Activated T-helper 1 cell treated with anti-CD3 and anti-CD28 coated beads, Interleukin-2, amount 50 U/mL, for 16 hours (primary cell): ENCODE results near the gene ACTL6B.

ENCODE experiments used
- DNase-seq, 2 donors: peaks; one replicate each; pipeline ENCODE4 v3.0.0-alpha.2; 2020; ENCODE audit warnings: low read depth in 1 of 2, low spot score in 1 of 2

ACTL6B gene

DNA sequence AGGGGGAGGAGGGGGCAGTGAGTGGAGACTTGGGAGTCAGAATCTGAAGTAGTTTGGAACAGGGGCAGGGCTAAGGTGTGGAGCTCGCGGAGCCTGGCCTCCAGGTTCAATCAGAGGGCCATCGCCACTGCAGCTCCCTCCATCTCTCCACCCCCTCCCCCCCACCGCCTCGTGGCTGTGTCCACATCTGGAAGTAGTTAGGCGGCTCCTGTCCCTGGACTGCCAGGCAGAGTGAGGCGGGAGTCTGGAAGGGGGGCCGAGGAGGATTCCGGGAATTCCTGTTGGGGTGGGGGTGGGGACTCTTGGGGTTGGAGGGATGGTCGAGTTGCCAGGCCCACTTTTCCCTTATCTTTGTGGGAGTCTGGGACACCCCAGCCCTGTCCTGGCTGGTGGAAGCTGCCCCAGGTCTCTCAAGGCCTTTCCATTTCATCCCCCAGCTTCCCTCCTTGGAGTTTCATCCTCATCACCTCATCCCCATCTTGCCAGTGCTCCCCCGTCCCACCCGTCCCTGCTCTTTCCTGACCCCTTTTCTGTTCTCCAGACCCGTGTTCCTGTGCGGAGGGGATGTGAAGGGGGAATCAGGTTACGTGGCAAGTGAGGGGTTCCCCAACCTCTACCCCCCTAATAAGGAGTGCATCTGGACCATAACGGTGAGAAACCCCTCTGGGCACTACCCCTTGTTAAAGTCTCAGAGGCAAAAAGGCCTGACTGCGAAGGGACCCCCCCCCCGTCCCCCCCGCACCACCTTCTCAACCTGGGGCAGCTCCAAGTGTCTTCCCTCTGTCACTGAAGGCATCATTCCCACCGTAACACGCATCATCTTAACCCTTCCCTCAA lies 53.1 kb downstream of the ACTL6B start:
- DNase-seq, result no peak

DNA sequence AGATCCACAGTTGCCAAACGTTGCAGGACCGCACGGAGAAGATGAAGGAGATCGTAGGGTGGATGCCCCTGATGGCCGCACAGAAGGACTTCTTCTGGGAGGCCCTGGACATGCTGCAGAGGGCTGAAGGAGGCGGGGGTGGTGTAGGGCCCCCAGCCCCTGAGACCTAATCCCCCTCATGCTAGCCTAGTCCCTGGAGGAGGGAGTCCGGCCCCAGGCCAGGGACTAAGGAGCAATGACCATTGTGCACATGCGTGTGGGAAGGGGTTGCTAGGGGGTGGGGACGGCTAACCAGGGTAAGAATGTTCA lies 55.6 kb downstream of the ACTL6B start:
- DNase-seq, result no peak

DNA sequence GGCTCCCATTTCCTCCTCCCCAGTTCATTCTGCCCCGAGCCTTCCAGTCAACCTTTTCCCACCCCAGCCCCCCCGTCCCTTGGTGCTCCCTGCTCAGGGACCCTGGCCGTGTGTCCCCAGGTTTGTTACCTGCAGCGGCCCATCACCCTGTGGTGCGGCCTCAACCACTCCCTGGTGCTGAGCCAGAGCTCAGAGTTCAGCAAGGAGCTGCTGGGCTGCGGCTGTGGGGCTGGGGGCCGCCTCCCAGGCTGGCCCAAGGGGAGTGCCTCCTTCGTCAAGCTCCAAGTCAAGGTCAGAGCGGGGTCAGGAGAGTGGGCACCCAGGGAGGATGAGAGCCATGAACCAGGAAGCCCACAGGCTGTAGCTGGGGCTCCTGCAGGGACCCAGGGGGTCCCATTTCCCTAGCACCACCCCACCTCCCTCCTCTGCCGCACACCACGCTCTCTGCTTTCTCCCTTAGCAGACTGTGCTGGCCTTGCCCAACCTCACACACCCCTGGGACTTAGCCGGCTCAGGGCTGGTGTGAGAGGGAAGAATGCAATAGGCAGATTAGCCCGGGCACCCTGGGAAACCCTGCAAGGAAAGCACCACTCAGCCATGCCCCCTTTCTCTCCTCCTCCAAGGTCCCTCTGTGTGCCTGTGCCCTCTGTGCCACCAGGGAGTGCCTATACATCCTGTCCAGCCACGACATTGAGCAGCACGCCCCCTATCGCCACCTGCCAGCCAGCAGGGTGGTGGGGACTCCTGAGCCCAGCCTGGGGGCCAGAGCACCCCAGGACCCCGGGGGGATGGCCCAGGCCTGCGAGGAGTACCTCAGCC lies 56.1 kb downstream of the ACTL6B start:
- no peak for DNase-seq

DNA sequence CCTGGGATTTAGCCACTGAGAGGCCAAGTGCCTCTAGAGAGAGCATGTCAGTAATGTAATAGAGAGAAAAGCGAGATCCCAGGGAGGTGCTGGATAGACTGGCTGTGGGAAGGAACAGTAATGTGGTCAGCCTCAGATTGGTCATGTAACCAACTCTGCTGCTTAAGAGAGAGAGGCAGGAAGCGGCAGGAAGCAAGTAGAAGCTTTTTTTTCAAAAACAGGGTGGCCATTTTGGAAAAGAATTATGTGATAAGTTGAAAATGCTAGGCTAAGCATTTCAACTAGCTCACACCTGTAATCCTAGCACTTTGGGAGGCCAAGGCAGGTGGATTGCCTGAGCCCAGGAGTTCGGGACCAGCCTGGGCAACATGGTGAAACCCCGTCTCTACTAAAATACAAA lies 57.8 kb downstream of the ACTL6B start:
- no peak for DNase-seq

DNA sequence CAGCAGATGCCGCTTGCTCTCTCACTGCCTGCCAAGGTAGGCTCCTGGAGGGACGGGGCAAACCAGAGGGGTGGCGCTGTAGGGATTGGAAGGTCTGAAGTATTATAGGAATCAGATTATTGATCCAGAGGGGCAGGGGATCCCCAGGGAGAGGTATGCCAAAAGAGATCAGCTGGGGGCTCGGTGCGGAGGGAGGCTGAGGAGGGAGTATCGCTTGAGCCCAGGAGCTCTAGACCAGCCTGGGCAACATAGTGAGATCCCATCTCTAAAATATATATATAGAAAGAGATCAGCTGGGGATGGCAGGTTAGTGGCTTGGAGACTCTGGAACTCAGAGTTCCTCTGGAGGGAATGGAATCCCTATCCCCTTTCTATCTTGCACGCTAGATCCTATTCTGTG lies 61.1 kb downstream of the ACTL6B start:
- no peak for DNase-seq
